ENCODE results near the gene ZNF444. TPM values are rescaled to one million over a fixed set of nuclear protein-coding genes. Genes with fewer than 3 reads are reported as not detected.

The ZNF444 gene
- total RNA-seq, 1 donor from 2014 or later, result 37.3 TPM

- no peak overlapping the region for H3K4me3 ChIP-seq
- no peak overlapping the region for H3K27ac ChIP-seq
- peaks cover 57% of the 10 kb centered on the region for H3K4me1 ChIP-seq
- H3K27me3 ChIP-seq, result no peaks in the 10 kb centered on the region
- ATAC-seq, result no peak
- H3K36me3 ChIP-seq, result no peaks in the 10 kb centered on the region
- TF ChIP-seq CTCF (IDR thresholded peaks at IDR 0.05), result no peak
- H3K9me3 ChIP-seq, result no peaks in the 10 kb centered on the region
- DNase-seq, result no peak
- intact Hi-C loops (cut with DNase I), result loop anchor here (10.0 kb wide), 1 partner anchor 47 kb away; no protein-coding TSS in a partner anchor
Measured at GRCh38 chr19:56117889-56118288, 23.2 kb upstream of the ZNF444 start.

- Histone ChIP-seq H3K4me1 (peaks cover 50% of the 10 kb centered on the region), H3K27me3 (no peaks in the 10 kb centered on the region), H3K27ac (peak overlapping the region; percentile 93), H3K4me3 (peak overlapping the region; percentile 80), H3K9me3 (no peaks in the 10 kb centered on the region), H3K36me3 (no peaks in the 10 kb centered on the region)
- intact Hi-C loops (cut with DNase I), result loop anchor here (10.0 kb wide), 1 partner anchor 46 kb away; no protein-coding TSS in a partner anchor
- no peak for TF ChIP-seq CTCF (IDR thresholded peaks at IDR 0.05)
- ATAC-seq (no peak), DNase-seq (no peak)
Measured at GRCh38 chr19:56118666-56119581, 22.2 kb upstream of the ZNF444 start.

- TF ChIP-seq CTCF (IDR thresholded peaks at IDR 0.05), result no peak
- ATAC-seq, result no peak
- Histone ChIP-seq H3K36me3 (no peaks in the 10 kb centered on the region), H3K4me3 (peak overlapping the region; percentile 80), H3K4me1 (peaks cover 44% of the 10 kb centered on the region), H3K9me3 (no peaks in the 10 kb centered on the region), H3K27me3 (no peaks in the 10 kb centered on the region), H3K27ac (peak overlapping the region; percentile 93)
- DNase-seq, result peak; percentile 71
- intact Hi-C loops (cut with DNase I), result loop anchor here (10.0 kb wide), 1 partner anchor 45 kb away; no protein-coding TSS in a partner anchor
Measured at GRCh38 chr19:56119582-56119978, 21.5 kb upstream of the ZNF444 start.

GRCh38 chr19:56120002-56120370 lies 21.1 kb upstream of the ZNF444 start:
- no peaks in the 10 kb centered on the region for H3K27me3 ChIP-seq
- intact Hi-C loops (cut with DNase I), result no loop called here
- H3K4me3 ChIP-seq, result peak overlapping the region; percentile 80
- peak overlapping the region; percentile 93 for H3K27ac ChIP-seq
- no peak for DNase-seq
- H3K4me1 ChIP-seq, result peaks cover 40% of the 10 kb centered on the region
- no peak for ATAC-seq
- no peak for TF ChIP-seq CTCF (IDR thresholded peaks at IDR 0.05)
- no peaks in the 10 kb centered on the region for H3K36me3 ChIP-seq
- H3K9me3 ChIP-seq, result no peaks in the 10 kb centered on the region

- intact Hi-C loops (cut with DNase I), result no loop called here
- peak; percentile 66 for ATAC-seq
Measured at GRCh38 chr19:56120371-56121179, 20.5 kb upstream of the ZNF444 start.

More at GRCh38 chr19:56120371-56121179, 20.5 kb upstream of the ZNF444 start:
- peak overlapping the region; percentile 80 for H3K4me3 ChIP-seq
- DNase-seq, result peak; percentile 93
- no peaks in the 10 kb centered on the region for H3K9me3 ChIP-seq
- H3K36me3 ChIP-seq, result no peaks in the 10 kb centered on the region
- H3K4me1 ChIP-seq, result peaks cover 40% of the 10 kb centered on the region
- peak; percentile 25 for TF ChIP-seq CTCF (IDR thresholded peaks at IDR 0.05)
- H3K27ac ChIP-seq, result peak overlapping the region; percentile 93
- H3K27me3 ChIP-seq, result no peaks in the 10 kb centered on the region

Data from upper lobe of right lung (tissue), 1 donor.